ENCODE results near the gene ALDH18A1. TPM values are rescaled to one million over a fixed set of nuclear protein-coding genes. Genes with fewer than 3 reads are reported as not detected.

ALDH18A1 gene
- total RNA-seq (2014; rRNA removed; shearing (Covaris generic)) (121 and 130 TPM in 2 replicates), polyA plus RNA-seq (2016; fragmentation: Nextera tagmentation; extraction: Ambion mirVana) (92.4 and 97.2 TPM in 2 replicates)

DNA sequence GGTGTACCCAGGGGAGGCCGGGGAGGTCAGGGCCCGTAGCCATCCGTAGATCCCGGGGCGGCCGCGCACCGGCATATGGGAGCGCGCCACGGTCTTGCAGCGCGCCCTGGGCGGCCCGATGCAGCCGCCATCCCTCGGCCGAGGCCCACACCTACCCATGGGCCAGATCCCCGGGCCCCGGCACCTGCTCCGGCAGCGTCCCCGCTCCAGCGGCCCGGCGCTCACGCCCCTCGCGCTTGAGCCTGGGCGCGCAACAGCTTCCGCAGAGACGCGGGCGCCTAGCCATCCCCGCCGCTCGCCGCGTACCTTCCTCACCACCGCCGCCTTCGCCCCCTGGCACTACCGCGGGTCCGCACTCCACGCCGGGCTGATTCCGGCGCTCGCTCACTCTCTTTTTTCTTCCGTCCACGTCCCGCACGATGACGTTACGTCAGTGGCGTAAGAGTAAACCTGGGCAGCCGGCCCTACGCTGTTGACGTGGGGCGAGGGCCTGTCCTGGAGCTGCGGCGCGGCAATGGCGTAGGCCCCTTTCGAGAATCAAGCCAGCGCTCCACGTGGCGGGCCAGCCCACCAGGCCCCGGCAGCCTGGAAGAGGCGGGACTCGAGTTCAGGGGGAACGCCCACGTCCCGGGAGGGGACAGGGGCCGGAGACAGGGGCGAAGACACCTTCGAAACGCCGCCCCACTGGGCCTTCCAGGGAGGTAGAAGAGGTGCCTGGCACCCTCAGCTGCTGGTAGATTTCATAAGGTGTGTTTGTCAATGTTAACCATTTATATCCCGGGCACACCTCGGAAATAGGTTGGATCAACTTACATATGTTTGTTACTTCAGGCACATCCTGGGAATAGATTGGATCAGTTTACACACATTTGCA, at the start of gene ALDH18A1:
Gene ALDH18A1, minus strand, starts transcription at position 421 of the 874 bp plus-strand sequence. CDS start 3,334 bp downstream, outside the sequence.
- TF ChIP-seq EZH2phosphoT487 (IDR thresholded peaks at IDR 0.05; ENCODE audit: insufficient read depth, low read depth), result no peak
- Histone ChIP-seq H4K20me1 (ENCODE audit: insufficient read depth) (peaks cover 8% of the 10 kb centered on the region; the same call in 1 of the 2 replicates), H3K9me2 (ENCODE audit: insufficient read depth) (no peaks in the 10 kb centered on the region), H3K36me3 (ENCODE audit: low read depth) (peaks cover 20% of the 10 kb centered on the region), H3K27me3 (replicated peaks; ENCODE audit: insufficient read depth) (no peaks in the 10 kb centered on the region), H3K9me3 (ENCODE audit: low read depth) (no peaks in the 10 kb centered on the region), H3K27ac (peak within 1 kb of the TSS; percentile 40), H3K4me1 (ENCODE audit: insufficient read depth) (peaks cover 12% of the 10 kb centered on the region), H3K9ac (peak within 1 kb of the TSS; percentile 84), H2AFZ (peak within 1 kb of the TSS; percentile 84), H3K4me3 (peak within 1 kb of the TSS; percentile 95), H3K4me2 (ENCODE audit: unreplicated experiment) (peak within 1 kb of the TSS; percentile 96), H3F3A (ENCODE audit: insufficient read depth) (0 out of 2 replicates have a peak, but pooled peaks cover 10% of the 10 kb centered on the region), H3K79me2 (ENCODE audit: insufficient read depth) (peaks cover 51% of the 10 kb centered on the region)
- peak; percentile 96 for DNase-seq
- 1% methylated on average over 65 to 80 of the region's 83 CpGs for WGBS, 2 experiments (ENCODE audit: low coverage in 1 of 2, low lambda C conversion rate in 2 of 2, missing lambda C conversion rate in 2 of 2)
- in situ Hi-C loops (cut with MboI), result no loop called here

DNA sequence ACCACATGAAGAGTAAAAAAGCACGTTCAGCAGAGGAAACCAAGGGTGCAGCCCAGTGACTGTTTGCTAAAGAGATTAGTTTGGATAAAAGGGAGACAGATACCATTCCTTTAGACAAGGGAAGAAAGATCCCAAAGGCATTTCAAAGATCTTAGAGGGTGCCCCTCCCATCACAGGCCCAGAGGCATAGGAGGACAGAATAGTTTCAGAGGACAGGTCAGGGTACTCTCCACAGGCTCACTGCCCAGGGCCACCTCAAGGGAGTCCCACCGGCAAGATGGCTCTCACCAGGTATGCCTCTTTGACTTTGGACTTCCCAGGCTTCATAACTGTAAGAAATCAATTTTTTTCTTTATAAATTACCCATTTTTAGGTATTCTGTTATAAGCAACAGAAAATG, 41.9 kb upstream of the ALDH18A1 start:
- no peak overlapping the region for H3K4me2 ChIP-seq (ENCODE audit: unreplicated experiment)
- in situ Hi-C loops (cut with MboI), result no loop called here
- H3K4me3 ChIP-seq, result no peak overlapping the region
- TF ChIP-seq EZH2phosphoT487 (IDR thresholded peaks at IDR 0.05; ENCODE audit: insufficient read depth, low read depth) (no peak), EZH2 (IDR thresholded peaks at IDR 0.05; ENCODE audit: insufficient read depth, poor library complexity, severe bottlenecking) (no peak)
- DNase-seq, result no peak
- H3F3A ChIP-seq (ENCODE audit: insufficient read depth), result no peaks in the 10 kb centered on the region
- H3K9ac ChIP-seq, result no peak overlapping the region
- H3K27ac ChIP-seq, result no peak overlapping the region
- H3K4me1 ChIP-seq (ENCODE audit: insufficient read depth), result no peaks in the 10 kb centered on the region
- H4K20me1 ChIP-seq (ENCODE audit: insufficient read depth), result no peaks in the 10 kb centered on the region
- H2AFZ ChIP-seq, result no peak overlapping the region
- H3K79me2 ChIP-seq (ENCODE audit: insufficient read depth), result peaks cover 1% of the 10 kb centered on the region
- H3K36me3 ChIP-seq (ENCODE audit: low read depth), result no peaks in the 10 kb centered on the region
- H3K9me3 ChIP-seq (ENCODE audit: low read depth), result no peaks in the 10 kb centered on the region
- WGBS, 2 experiments (ENCODE audit: low coverage in 1 of 2, low lambda C conversion rate in 2 of 2, missing lambda C conversion rate in 2 of 2), result 34 to 39% methylated on average over 2 of the region's 2 CpGs
- H3K27me3 ChIP-seq (replicated peaks; ENCODE audit: insufficient read depth), result no peaks in the 10 kb centered on the region
- H3K9me2 ChIP-seq (ENCODE audit: insufficient read depth), result no peaks in the 10 kb centered on the region

DNA sequence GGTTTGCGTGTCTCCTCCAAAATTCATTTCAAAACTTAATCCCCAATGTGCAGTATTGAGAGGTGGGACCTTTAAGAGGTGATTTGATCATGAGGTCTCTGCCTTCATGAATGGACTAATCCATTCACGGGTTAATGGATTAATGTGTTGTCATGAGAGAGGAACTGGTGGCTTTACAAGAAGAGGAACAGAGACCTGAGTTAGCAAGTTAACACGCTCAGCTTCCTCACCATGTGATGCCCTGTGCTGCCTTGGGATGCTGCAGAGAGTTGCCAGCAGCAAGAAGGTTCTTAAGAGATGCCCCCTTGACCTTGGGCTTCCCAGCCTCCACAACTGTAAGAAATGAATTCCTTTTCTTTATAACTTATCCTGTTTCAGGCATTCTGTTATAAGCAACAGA, 40.9 kb upstream of the ALDH18A1 start:
- Histone ChIP-seq H3K9me3 (ENCODE audit: low read depth) (no peaks in the 10 kb centered on the region), H3F3A (ENCODE audit: insufficient read depth) (no peaks in the 10 kb centered on the region), H3K9me2 (ENCODE audit: insufficient read depth) (no peaks in the 10 kb centered on the region), H3K4me3 (no peak overlapping the region), H3K4me1 (ENCODE audit: insufficient read depth) (0 out of 2 replicates have a peak, but pooled peaks cover 4% of the 10 kb centered on the region), H3K79me2 (ENCODE audit: insufficient read depth) (peaks cover 11% of the 10 kb centered on the region), H3K27ac (no peak overlapping the region), H3K4me2 (ENCODE audit: unreplicated experiment) (no peak overlapping the region), H2AFZ (no peak overlapping the region), H3K9ac (no peak overlapping the region), H4K20me1 (ENCODE audit: insufficient read depth) (no peaks in the 10 kb centered on the region), H3K27me3 (replicated peaks; ENCODE audit: insufficient read depth) (no peaks in the 10 kb centered on the region), H3K36me3 (ENCODE audit: low read depth) (no peaks in the 10 kb centered on the region)
- DNase-seq, result no peak
- TF ChIP-seq EZH2 (IDR thresholded peaks at IDR 0.05; ENCODE audit: insufficient read depth, poor library complexity, severe bottlenecking), result no peak
- TF ChIP-seq EZH2phosphoT487 (IDR thresholded peaks at IDR 0.05; ENCODE audit: insufficient read depth, low read depth), result no peak
- WGBS, 2 experiments (ENCODE audit: low coverage in 1 of 2, low lambda C conversion rate in 2 of 2, missing lambda C conversion rate in 2 of 2), result 63 to 64% methylated on average over 3 of the region's 3 CpGs
- in situ Hi-C loops (cut with MboI), result no loop called here

DNA sequence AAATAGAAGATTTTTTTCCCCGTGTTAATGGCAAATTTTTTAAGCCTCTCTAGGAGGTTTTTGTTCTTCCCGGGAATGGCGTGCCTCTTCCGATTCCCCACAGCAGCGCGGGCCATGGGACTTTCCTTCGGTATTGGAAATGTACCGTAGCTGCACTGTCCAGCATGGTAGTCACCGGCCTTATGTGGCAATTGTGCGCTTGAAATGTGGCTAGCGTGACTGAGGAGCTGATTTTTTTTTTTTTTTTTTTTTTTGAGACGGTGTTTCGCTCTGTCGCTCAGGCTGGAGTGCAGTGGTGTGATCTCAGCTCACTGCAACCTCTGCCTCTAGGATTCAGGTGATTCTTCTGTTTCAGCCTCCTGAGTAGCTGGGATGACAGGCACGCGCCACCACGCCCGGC, 38.2 kb upstream of the ALDH18A1 start:
- no peak for DNase-seq
- TF ChIP-seq EZH2phosphoT487 (IDR thresholded peaks at IDR 0.05; ENCODE audit: insufficient read depth, low read depth) (no peak), EZH2 (IDR thresholded peaks at IDR 0.05; ENCODE audit: insufficient read depth, poor library complexity, severe bottlenecking) (no peak)
- in situ Hi-C loops (cut with MboI), result no loop called here
- no peak overlapping the region for H3K27ac ChIP-seq
- H3K9me3 ChIP-seq (ENCODE audit: low read depth), result no peaks in the 10 kb centered on the region
- WGBS, 2 experiments (ENCODE audit: low coverage in 1 of 2, low lambda C conversion rate in 2 of 2, missing lambda C conversion rate in 2 of 2), result 92% methylated on average over 15 to 18 of the region's 18 CpGs
- no peaks in the 10 kb centered on the region for H3F3A ChIP-seq (ENCODE audit: insufficient read depth)
- 0 out of 2 replicates have a peak, but pooled peaks cover 4% of the 10 kb centered on the region for H3K4me1 ChIP-seq (ENCODE audit: insufficient read depth)
- H3K9me2 ChIP-seq (ENCODE audit: insufficient read depth), result no peaks in the 10 kb centered on the region
- peak overlapping the region; percentile 68 for H2AFZ ChIP-seq
- H3K79me2 ChIP-seq (ENCODE audit: insufficient read depth), result peaks cover 37% of the 10 kb centered on the region
- no peak overlapping the region for H3K9ac ChIP-seq
- H3K4me2 ChIP-seq (ENCODE audit: unreplicated experiment), result no peak overlapping the region
- H3K36me3 ChIP-seq (ENCODE audit: low read depth), result no peaks in the 10 kb centered on the region
- no peaks in the 10 kb centered on the region for H4K20me1 ChIP-seq (ENCODE audit: insufficient read depth)
- no peak overlapping the region for H3K4me3 ChIP-seq
- H3K27me3 ChIP-seq (replicated peaks; ENCODE audit: insufficient read depth), result no peaks in the 10 kb centered on the region
